Measurements from ENCODE around the gene TAF1B.

GRCh38 chr2:9971105-9971818, 128.0 kb downstream of the TAF1B start:
- TF ChIP-seq CTCF (IDR thresholded peaks at IDR 0.05): no peak
- no peak for TF ChIP-seq POLR2A (IDR thresholded peaks at IDR 0.05)
